Ishikawa (cell line): Measurements from ENCODE around the gene NECTIN1.

ENCODE experiments used
- CEBPB ChIP-seq: IDR thresholded peaks from 2 replicates; pipeline ENCODE4 v1.6.1; 2012
- CREB1 ChIP-seq: IDR thresholded peaks from 2 replicates; pipeline ENCODE4 v1.6.1; 2012; ENCODE audit warnings: low read depth
- EGR1 ChIP-seq: IDR thresholded peaks from 2 replicates; pipeline ENCODE4 v1.6.1; 2012
- EP300 ChIP-seq: IDR thresholded peaks from 2 replicates; pipeline ENCODE4 v1.6.1; 2012; ENCODE audit warnings: borderline replicate concordance
- FOXM1 ChIP-seq: IDR thresholded peaks from 2 replicates; pipeline ENCODE4 v1.6.1; 2012; ENCODE audit warnings: low read depth, borderline replicate concordance
- MAX ChIP-seq: IDR thresholded peaks from 2 replicates; pipeline ENCODE4 v1.6.1; 2012
- NFIC ChIP-seq: IDR thresholded peaks from 2 replicates; pipeline ENCODE4 v1.6.1; 2012
- RAD21 ChIP-seq: IDR thresholded peaks from 2 replicates; pipeline ENCODE4 v1.6.1; 2012; ENCODE audit warnings: low read depth
- REST ChIP-seq: IDR thresholded peaks from 2 replicates; pipeline ENCODE4 v1.6.1; 2012; ENCODE audit warnings: low read depth, mild to moderate bottlenecking
- TAF1 ChIP-seq: IDR thresholded peaks from 2 replicates; pipeline ENCODE4 v1.6.1; 2012; ENCODE audit warnings: low read depth, mild to moderate bottlenecking
- TCF12 ChIP-seq: IDR thresholded peaks from 2 replicates; pipeline ENCODE4 v1.6.1; 2012; ENCODE audit warnings: low read depth
- TEAD4 ChIP-seq: IDR thresholded peaks from 2 replicates; pipeline ENCODE4 v1.6.1; 2012
- USF1 ChIP-seq: IDR thresholded peaks from 2 replicates; pipeline ENCODE4 v1.6.1; 2012
- YY1 ChIP-seq: IDR thresholded peaks from 2 replicates; pipeline ENCODE4 v1.6.1; 2012; ENCODE audit warnings: low read depth
- ZBTB7A ChIP-seq: IDR thresholded peaks from 2 replicates; pipeline ENCODE4 v1.6.1; 2012; ENCODE audit warnings: low read depth

NECTIN1 gene

GRCh38 chr11:119722281-119722794 lies 6.7 kb downstream of the NECTIN1 start:
- no peak for TF ChIP-seq NFIC
- no peak for TF ChIP-seq EGR1
- TF ChIP-seq YY1 = no peak
- no peak for TF ChIP-seq EP300
- TF ChIP-seq USF1 = no peak
- no peak for TF ChIP-seq CREB1
- TF ChIP-seq TCF12 = no peak
- TF ChIP-seq FOXM1 = no peak
- no peak for TF ChIP-seq MAX
- no peak for TF ChIP-seq CEBPB
- TF ChIP-seq RAD21 = no peak
- no peak for TF ChIP-seq TEAD4

GRCh38 chr11:119721129-119722120 lies 7.6 kb downstream of the NECTIN1 start:
- TF ChIP-seq EGR1 = no peak
- TF ChIP-seq RAD21 = peak; percentile 36
- TF ChIP-seq REST = no peak
- no peak for TF ChIP-seq YY1

- TF ChIP-seq EP300 (no peak), RAD21 (no peak), CEBPB (no peak), REST (no peak), TEAD4 (no peak), CREB1 (no peak)
These were observed 8.6 kb downstream of the NECTIN1 start for GRCh38 chr11:119720311-119720913.

GRCh38 chr11:119717839-119718534 lies 11.0 kb downstream of the NECTIN1 start:
- no peak for TF ChIP-seq ZBTB7A
- no peak for TF ChIP-seq EGR1
- no peak for TF ChIP-seq CEBPB
- no peak for TF ChIP-seq USF1
- no peak for TF ChIP-seq YY1
- no peak for TF ChIP-seq NFIC
- TF ChIP-seq TAF1 = no peak
- TF ChIP-seq EP300 = no peak
- TF ChIP-seq CREB1 = no peak
- TF ChIP-seq TCF12 = no peak
- TF ChIP-seq REST = no peak
- TF ChIP-seq FOXM1 = no peak
- TF ChIP-seq MAX = no peak
- no peak for TF ChIP-seq TEAD4
- no peak for TF ChIP-seq RAD21
